AG10803 (cell line): ENCODE data around the gene HMHB1.

Source experiments
- DNase-seq: peaks from one replicate; pipeline ENCODE4 v3.0.0; 2010; ENCODE audit warnings: low read depth
- H3K4me3 ChIP-seq: 2 replicates; pipeline ENCODE4 v1.5.1; 2011; ENCODE audit warnings: mild to moderate bottlenecking, low read length, control low read depth
- CTCF ChIP-seq: conservative IDR thresholded peaks from 2 replicates; pipeline ENCODE4 v1.5.1; 2011; ENCODE audit warnings: mild to moderate bottlenecking, low read length, control low read depth, inconsistent platforms

Gene HMHB1

GRCh38 chr5:143788401-143788800 is 23.6 kb upstream of the HMHB1 start:
- DNase-seq = no peak
- TF ChIP-seq CTCF = no peak
- no peak overlapping the region for H3K4me3 ChIP-seq

GRCh38 chr5:143790457-143791112 is 21.4 kb upstream of the HMHB1 start:
- DNase-seq = peak; percentile 42
- no peak overlapping the region for H3K4me3 ChIP-seq
- no peak for TF ChIP-seq CTCF

- no peak for TF ChIP-seq CTCF
- no peak overlapping the region for H3K4me3 ChIP-seq
- no peak for DNase-seq
These were observed 19.9 kb upstream of the HMHB1 start for GRCh38 chr5:143791848-143792731.

- H3K4me3 ChIP-seq = no peak overlapping the region
- no peak for TF ChIP-seq CTCF
- peak; percentile 35 for DNase-seq
These were observed 18.7 kb upstream of the HMHB1 start for GRCh38 chr5:143793249-143793648.

- no peak overlapping the region for H3K4me3 ChIP-seq
- DNase-seq = no peak
- TF ChIP-seq CTCF = no peak
These were observed 15.8 kb upstream of the HMHB1 start for GRCh38 chr5:143796125-143796524.

GRCh38 chr5:143796753-143797152 is 15.2 kb upstream of the HMHB1 start:
- no peak for TF ChIP-seq CTCF
- H3K4me3 ChIP-seq = no peak overlapping the region
- DNase-seq = no peak

- no peak overlapping the region for H3K4me3 ChIP-seq
- TF ChIP-seq CTCF = no peak
- no peak for DNase-seq
These were observed 11.2 kb upstream of the HMHB1 start for GRCh38 chr5:143800715-143801114.
